GM12878 (cell line): ENCODE data around the gene IL11. TPM values are rescaled to one million over a fixed set of nuclear protein-coding genes. Genes with fewer than 3 reads are reported as not detected.

Experiments used
- BCL11A ChIP-seq: IDR thresholded peaks from 2 replicates; pipeline ENCODE4 v1.6.1; 2011; ENCODE audit warnings: low read depth, low read length
- CEBPZ ChIP-seq: fragments of 150-350 bp; IDR thresholded peaks from 2 replicates; pipeline ENCODE4 v1.6.1; 2016; ENCODE audit warnings: low read depth, low read length
- CTCF ChIP-seq, 3 experiments: IDR thresholded peaks in 2 of 3; conservative IDR thresholded peaks in 1 of 3; 2 replicates each; pipeline ENCODE4 v1.5.1; 2011; ENCODE audit warnings: low read depth in 3 of 3, low read length in 3 of 3, mild to moderate bottlenecking in 3 of 3, control low read depth in 2 of 3, moderate library complexity in 2 of 3, inconsistent platforms in 1 of 3, mixed read lengths in 1 of 3; ENCODE audit not compliant: control insufficient read depth in 2 of 3, insufficient read depth in 1 of 3; ENCODE audit errors: extremely low read depth in 1 of 3
- FOXM1 ChIP-seq: IDR thresholded peaks from 2 replicates; pipeline ENCODE4 v1.6.1; 2012; ENCODE audit warnings: low read depth, mild to moderate bottlenecking, inconsistent platforms, low read length, moderate library complexity
- HDAC2 ChIP-seq: fragments of 200-600 bp; sonication (generic); IDR thresholded peaks from 2 replicates; pipeline ENCODE4 v1.6.1; 2017
- HDGF ChIP-seq: fragments of 450-650 bp; IDR thresholded peaks from 2 replicates; pipeline ENCODE4 v1.6.1; 2016; ENCODE audit warnings: antibody characterized with exemption
- PAX5 ChIP-seq: IDR thresholded peaks from 2 replicates; pipeline ENCODE4 v1.6.1; 2011; ENCODE audit warnings: low read depth, low read length, borderline replicate concordance
- PRDM15 ChIP-seq: fragments of 450-650 bp; formaldehyde crosslinking; IDR thresholded peaks from 2 replicates; pipeline ENCODE4 v1.4.0; 2020; ENCODE audit warnings: mild to moderate bottlenecking, moderate library complexity
- RCOR1 ChIP-seq: conservative IDR thresholded peaks from 2 replicates; pipeline ENCODE4 v1.6.1; 2012; ENCODE audit warnings: low read depth, low read length, improper control_type of control experiment
- SIN3A ChIP-seq: IDR thresholded peaks from 2 replicates; pipeline ENCODE4 v1.6.1; 2012; ENCODE audit warnings: low read depth, low read length, improper control_type of control experiment
- SIX5 ChIP-seq: IDR thresholded peaks from 2 replicates; pipeline ENCODE4 v1.6.1; 2011; ENCODE audit warnings: mild to moderate bottlenecking, low read depth, low read length, moderate library complexity; ENCODE audit not compliant: severe bottlenecking
- SP1 ChIP-seq: IDR thresholded peaks from one replicate; pipeline ENCODE4 v1.6.1; 2011; ENCODE audit warnings: low read depth, low read length
- polyA plus RNA-seq, 11 experiments: library from polyadenylated mRNA; depleted of rRNA in 4 of 11; unstranded in 6 of 11; stranded (reverse) in 5 of 11; fragments of >200 nt; fragmentation: Nextera tagmentation in 4 of 11; fragmentation: Illumina TruSeq in 1 of 11; extraction: Ambion mirVana in 4 of 11; extraction: Trizol in 1 of 11; gene quantifications; 1 replicate in 1 of 11; 2 replicates in 10 of 11; pipeline versions ENCODE4 v1.2.1 to v1.2.3, GENCODE V29; 2011 to 2016; ENCODE audit warnings: inconsistent platforms in 2 of 11, missing spikeins in 2 of 11, low read depth in 1 of 11
- total RNA-seq, 4 experiments: library from RNA; depleted of rRNA in 3 of 4; stranded (reverse); fragments of >200 nt in 3 of 4; fragmentation: Illumina TruSeq in 1 of 4; extraction: Trizol in 1 of 4; gene quantifications; 2 replicates each; pipeline versions ENCODE4 v1.2.1 to v1.2.3, GENCODE V29; 2013 to 2021
- TF ChIP-seq, protein P1 (sequence below): fragments of 450-650 bp; IDR thresholded peaks from 2 replicates; pipeline ENCODE4 v1.6.1; 2017; ENCODE audit warnings: mild to moderate bottlenecking, low read depth, inconsistent platforms; ENCODE audit not compliant: poor library complexity, severe bottlenecking
- TF ChIP-seq, protein P2 (sequence below): fragments of 450-650 bp; IDR thresholded peaks from 2 replicates; pipeline ENCODE4 v1.6.1; 2018; ENCODE audit warnings: borderline replicate concordance, mild to moderate bottlenecking; ENCODE audit not compliant: partially characterized antibody

The IL11 gene
- total and polyA plus RNA-seq, 10 of the 15 experiments (the other 5 are each of a cell fraction or from before 2014, with no cell fraction given), result 0.15 TPM; not detected in 9

DNA sequence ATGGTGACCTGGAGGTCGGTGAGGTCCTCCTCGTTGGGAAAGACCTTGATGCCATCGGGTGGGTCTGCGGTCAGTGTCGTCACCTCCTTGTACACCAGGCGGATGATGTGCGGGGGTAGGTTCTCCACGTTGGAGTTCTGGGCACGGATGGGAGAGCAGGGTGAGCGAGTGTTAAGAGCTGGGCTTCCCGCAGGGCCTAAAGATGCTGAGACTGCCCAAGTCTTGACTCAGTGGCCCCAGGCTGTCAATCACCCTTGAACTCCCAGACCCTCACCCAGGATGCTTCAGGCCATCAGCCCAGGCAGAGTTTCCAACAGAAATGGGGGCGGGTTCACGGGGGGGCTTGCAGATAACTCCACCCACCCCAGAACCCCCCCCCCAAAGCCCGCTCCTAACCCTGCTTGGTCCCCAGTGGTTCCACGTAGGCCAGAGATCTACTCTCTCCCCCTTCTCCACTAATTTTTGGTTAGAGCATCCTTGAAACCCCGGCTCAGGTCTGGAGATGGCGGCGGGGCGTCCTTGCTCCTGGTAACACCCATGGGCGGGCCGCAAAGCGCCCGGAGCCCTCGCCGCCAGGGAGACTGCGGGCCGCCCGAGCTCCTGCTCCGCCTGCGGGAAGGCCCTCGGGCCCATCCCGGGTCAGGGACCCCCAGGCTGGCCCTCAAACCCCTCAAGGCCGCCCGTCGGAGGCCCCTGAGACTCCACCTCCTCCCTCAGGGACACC is 36.7 kb upstream of the IL11 start (continued):
- TF ChIP-seq PRDM15 (CRISPR knock-in tag) (no peak), HDGF (no peak), HDAC2 (no peak), PAX5 (no peak), SIN3A (0 out of 2 replicates have a peak, but pooled peaks have one; percentile 64), SIX5 (no peak), SP1 (no peak), CEBPZ (no peak), RCOR1 (no peak), CTCF (IDR thresholded peaks at IDR 0.05 in 2 of 3, conservative IDR thresholded peaks at IDR 0.05 in 1 of 3; ENCODE audit: control insufficient read depth in 2 of 3, extremely low read depth in 1 of 3, insufficient read depth in 1 of 3, low read depth in 3 of 3, low read length in 3 of 3) (no peak), BCL11A (no peak), FOXM1 (no peak)
- TF ChIP-seq, protein P1, sequence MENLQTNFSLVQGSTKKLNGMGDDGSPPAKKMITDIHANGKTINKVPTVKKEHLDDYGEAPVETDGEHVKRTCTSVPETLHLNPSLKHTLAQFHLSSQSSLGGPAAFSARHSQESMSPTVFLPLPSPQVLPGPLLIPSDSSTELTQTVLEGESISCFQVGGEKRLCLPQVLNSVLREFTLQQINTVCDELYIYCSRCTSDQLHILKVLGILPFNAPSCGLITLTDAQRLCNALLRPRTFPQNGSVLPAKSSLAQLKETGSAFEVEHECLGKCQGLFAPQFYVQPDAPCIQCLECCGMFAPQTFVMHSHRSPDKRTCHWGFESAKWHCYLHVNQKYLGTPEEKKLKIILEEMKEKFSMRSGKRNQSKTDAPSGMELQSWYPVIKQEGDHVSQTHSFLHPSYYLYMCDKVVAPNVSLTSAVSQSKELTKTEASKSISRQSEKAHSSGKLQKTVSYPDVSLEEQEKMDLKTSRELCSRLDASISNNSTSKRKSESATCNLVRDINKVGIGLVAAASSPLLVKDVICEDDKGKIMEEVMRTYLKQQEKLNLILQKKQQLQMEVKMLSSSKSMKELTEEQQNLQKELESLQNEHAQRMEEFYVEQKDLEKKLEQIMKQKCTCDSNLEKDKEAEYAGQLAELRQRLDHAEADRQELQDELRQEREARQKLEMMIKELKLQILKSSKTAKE, result no peak
- TF ChIP-seq, protein P2, sequence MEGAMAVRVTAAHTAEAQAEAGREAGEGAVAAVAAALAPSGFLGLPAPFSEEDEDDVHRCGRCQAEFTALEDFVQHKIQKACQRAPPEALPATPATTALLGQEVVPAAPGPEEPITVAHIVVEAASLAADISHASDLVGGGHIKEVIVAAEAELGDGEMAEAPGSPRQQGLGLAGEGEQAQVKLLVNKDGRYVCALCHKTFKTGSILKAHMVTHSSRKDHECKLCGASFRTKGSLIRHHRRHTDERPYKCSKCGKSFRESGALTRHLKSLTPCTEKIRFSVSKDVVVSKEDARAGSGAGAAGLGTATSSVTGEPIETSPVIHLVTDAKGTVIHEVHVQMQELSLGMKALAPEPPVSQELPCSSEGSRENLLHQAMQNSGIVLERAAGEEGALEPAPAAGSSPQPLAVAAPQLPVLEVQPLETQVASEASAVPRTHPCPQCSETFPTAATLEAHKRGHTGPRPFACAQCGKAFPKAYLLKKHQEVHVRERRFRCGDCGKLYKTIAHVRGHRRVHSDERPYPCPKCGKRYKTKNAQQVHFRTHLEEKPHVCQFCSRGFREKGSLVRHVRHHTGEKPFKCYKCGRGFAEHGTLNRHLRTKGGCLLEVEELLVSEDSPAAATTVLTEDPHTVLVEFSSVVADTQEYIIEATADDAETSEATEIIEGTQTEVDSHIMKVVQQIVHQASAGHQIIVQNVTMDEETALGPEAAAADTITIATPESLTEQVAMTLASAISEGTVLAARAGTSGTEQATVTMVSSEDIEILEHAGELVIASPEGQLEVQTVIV, result no peak
